Panc1 (cell line): ENCODE measurements around the gene SIRPG. TPM values are rescaled to one million over a fixed set of nuclear protein-coding genes. Genes with fewer than 3 reads are reported as not detected.

Experiments used
- ATAC-seq: fragments of 200-7000 bp; cut with Tn5 transposase; 2 replicates; pipeline ENCODE4 v1.9.1; 2020; ENCODE audit warnings: mild to moderate bottlenecking, moderate library complexity
- BruUV-seq: library from RNA; stranded (reverse); fragments of 400-500 nt; replicated peaks from 2 replicates; lab custom pipeline; 2021; lab: Mats Ljungman, UMichigan
- CTCF ChIA-PET: fragments of 300-600 bp; sonication (Branson Sonifier 250); formaldehyde crosslinking; loops from one replicate; lab custom pipeline; 2022; ENCODE audit warnings: antibody characterized with exemption; lab: Charles Lee
- POLR2A ChIA-PET: fragments of 300-600 bp; sonication (Branson Sonifier 250); formaldehyde crosslinking; loops from one replicate; lab custom pipeline; 2022; ENCODE audit warnings: antibody characterized with exemption; lab: Charles Lee
- DNase-seq: peaks from one replicate; pipeline ENCODE4 v3.0.0-alpha.2; 2010; ENCODE audit warnings: low read depth, low spot score
- H3K27ac ChIP-seq: 2 replicates; pipeline ENCODE4 v1.5.1; 2011; ENCODE audit warnings: mild to moderate bottlenecking, low read length, inconsistent platforms
- H3K27me3 ChIP-seq: fragments of 200-500 bp; sonication (Bioruptor generic); 2 replicates; pipeline ENCODE4 v1.6.0; 2014; ENCODE audit warnings: low read length, inconsistent platforms; ENCODE audit not compliant: control insufficient read depth, insufficient read depth
- H3K36me3 ChIP-seq: fragments of 200-500 bp; sonication (Bioruptor generic); 2 replicates; pipeline ENCODE4 v1.5.1; 2014; ENCODE audit warnings: inconsistent platforms, mild to moderate bottlenecking, low read length, moderate library complexity; ENCODE audit not compliant: control insufficient read depth, insufficient read depth
- H3K4me1 ChIP-seq: 2 replicates; pipeline ENCODE4 v1.5.1; 2011; ENCODE audit warnings: inconsistent platforms, mild to moderate bottlenecking, low read length, moderate library complexity; ENCODE audit not compliant: control insufficient read depth, insufficient read depth
- H3K4me3 ChIP-seq, 2 experiments: 2 replicates each; pipeline ENCODE4 v1.5.1; 2011 to 2012; ENCODE audit warnings: low read depth in 2 of 2, low read length in 2 of 2, mild to moderate bottlenecking in 2 of 2, inconsistent platforms in 1 of 2, moderate library complexity in 1 of 2
- H3K9me3 ChIP-seq: fragments of 200-500 bp; sonication (Bioruptor generic); 2 replicates; pipeline ENCODE4 v1.5.1; 2014; ENCODE audit warnings: low read depth, mild to moderate bottlenecking, inconsistent platforms, low read length, moderate library complexity; ENCODE audit not compliant: control insufficient read depth, insufficient read depth
- POLR2AphosphoS5 ChIP-seq: IDR thresholded peaks from 2 replicates; pipeline ENCODE4 v1.6.1; 2012; ENCODE audit warnings: mild to moderate bottlenecking, low read depth, low read length, moderate library complexity
- SIN3A ChIP-seq: IDR thresholded peaks from 2 replicates; pipeline ENCODE4 v1.6.1; 2012; ENCODE audit warnings: low read depth, mild to moderate bottlenecking, low read length, moderate library complexity, borderline replicate concordance; ENCODE audit not compliant: insufficient read depth
- TCF7L2 ChIP-seq: IDR thresholded peaks from 2 replicates; pipeline ENCODE4 v1.6.1; 2011; ENCODE audit warnings: mild to moderate bottlenecking, low read depth, low read length, inconsistent platforms
- in situ Hi-C: cut with HindIII; loops from 2 replicates; pipeline ENCODE4 v1.10.0; 2016; ENCODE audit warnings: low sequenced_read_pairs, low pct_unique_long_range_greater_than_20kb
- intact Hi-C: fragments of 100-400 bp; cut with micrococcal nuclease; formaldehyde crosslinking; loops from one replicate; pipeline ENCODE4 v1.10.0; 2022; ENCODE audit not compliant: unreplicated experiment
- total RNA-seq: library from RNA; stranded (reverse); gene quantifications from one replicate; pipeline ENCODE4 v1.2.1, GENCODE V29; 2021; ENCODE audit not compliant: unreplicated experiment
- TF ChIP-seq, protein P1 (sequence below): fragments of 450-650 bp; IDR thresholded peaks from 2 replicates; pipeline ENCODE4 v1.5.1; 2017; ENCODE audit warnings: mild to moderate bottlenecking
- TF ChIP-seq, protein P2 (sequence below), 2 experiments: IDR thresholded peaks; 2 replicates each; pipeline ENCODE4 v1.6.1; 2011 to 2012; ENCODE audit warnings: low read depth in 2 of 2, control low read depth in 1 of 2, low read length in 1 of 2, mild to moderate bottlenecking in 1 of 2, moderate library complexity in 1 of 2; ENCODE audit not compliant: insufficient read depth in 1 of 2

The SIRPG gene
- total RNA-seq, 1 experiment from 2014 or later, result not detected

DNA sequence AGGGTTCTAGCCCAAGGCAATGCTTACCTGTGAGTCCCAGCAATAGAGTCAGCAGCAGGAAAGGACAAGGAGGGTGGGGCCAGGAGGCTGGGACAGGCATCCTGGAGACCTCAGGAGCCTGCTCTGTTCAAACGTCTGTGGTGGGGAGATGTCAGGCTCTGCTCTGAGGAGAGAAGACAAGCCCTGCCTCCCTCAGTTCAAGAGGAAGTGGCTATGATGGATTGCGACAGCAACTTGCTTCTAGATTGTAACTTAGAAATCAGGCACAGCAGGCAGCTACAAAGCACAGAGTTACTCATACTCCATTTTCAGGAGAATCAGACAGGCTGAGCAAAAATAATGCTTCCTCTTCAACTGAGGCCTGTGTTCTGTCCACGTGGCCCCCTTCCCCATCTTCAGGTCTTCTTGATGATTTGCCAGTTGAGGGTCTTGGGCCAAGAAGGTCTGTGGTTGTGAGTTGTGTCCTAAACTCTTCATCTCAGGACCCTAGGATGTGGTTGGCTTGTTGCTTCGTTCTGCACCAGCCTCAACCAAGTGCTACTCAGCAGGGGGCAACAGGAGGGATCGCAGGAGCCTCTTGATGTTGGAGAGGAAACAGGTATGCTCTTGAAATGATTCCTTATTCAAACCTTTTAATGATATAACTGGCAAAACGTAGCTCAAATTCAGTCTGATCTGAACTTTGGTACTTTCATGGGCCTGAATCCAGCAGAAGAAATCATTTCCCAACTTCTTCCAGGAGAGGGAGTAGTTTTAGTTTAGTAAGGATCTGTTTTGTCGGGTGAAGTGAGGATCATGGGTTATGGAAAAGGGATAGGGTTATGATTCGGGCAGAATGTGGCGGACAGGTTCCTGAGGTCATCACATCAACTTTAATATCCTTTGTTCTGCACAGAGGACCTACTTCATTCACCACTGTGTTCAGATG, 68.8 kb downstream of the SIRPG start:
- ChIA-PET POLR2A (no interaction called here), CTCF (interaction anchor here (0.6 to 0.7 kb wide), 2 partner anchors 178 to 188 kb away, joined by 3 to 6 read pairs; no protein-coding TSS in a partner anchor)
- Histone ChIP-seq H3K4me3 (no peak overlapping the region), H3K9me3 (no peaks in the 10 kb centered on the region), H3K27ac (no peak overlapping the region), H3K27me3 (no peaks in the 10 kb centered on the region; the same call in 1 of the 2 replicates), H3K36me3 (no peaks in the 10 kb centered on the region), H3K4me1 (no peaks in the 10 kb centered on the region)
- TF ChIP-seq, protein P1, sequence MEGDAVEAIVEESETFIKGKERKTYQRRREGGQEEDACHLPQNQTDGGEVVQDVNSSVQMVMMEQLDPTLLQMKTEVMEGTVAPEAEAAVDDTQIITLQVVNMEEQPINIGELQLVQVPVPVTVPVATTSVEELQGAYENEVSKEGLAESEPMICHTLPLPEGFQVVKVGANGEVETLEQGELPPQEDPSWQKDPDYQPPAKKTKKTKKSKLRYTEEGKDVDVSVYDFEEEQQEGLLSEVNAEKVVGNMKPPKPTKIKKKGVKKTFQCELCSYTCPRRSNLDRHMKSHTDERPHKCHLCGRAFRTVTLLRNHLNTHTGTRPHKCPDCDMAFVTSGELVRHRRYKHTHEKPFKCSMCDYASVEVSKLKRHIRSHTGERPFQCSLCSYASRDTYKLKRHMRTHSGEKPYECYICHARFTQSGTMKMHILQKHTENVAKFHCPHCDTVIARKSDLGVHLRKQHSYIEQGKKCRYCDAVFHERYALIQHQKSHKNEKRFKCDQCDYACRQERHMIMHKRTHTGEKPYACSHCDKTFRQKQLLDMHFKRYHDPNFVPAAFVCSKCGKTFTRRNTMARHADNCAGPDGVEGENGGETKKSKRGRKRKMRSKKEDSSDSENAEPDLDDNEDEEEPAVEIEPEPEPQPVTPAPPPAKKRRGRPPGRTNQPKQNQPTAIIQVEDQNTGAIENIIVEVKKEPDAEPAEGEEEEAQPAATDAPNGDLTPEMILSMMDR, result peak; percentile 46
- TF ChIP-seq TCF7L2, result no peak
- TF ChIP-seq, protein P2, sequence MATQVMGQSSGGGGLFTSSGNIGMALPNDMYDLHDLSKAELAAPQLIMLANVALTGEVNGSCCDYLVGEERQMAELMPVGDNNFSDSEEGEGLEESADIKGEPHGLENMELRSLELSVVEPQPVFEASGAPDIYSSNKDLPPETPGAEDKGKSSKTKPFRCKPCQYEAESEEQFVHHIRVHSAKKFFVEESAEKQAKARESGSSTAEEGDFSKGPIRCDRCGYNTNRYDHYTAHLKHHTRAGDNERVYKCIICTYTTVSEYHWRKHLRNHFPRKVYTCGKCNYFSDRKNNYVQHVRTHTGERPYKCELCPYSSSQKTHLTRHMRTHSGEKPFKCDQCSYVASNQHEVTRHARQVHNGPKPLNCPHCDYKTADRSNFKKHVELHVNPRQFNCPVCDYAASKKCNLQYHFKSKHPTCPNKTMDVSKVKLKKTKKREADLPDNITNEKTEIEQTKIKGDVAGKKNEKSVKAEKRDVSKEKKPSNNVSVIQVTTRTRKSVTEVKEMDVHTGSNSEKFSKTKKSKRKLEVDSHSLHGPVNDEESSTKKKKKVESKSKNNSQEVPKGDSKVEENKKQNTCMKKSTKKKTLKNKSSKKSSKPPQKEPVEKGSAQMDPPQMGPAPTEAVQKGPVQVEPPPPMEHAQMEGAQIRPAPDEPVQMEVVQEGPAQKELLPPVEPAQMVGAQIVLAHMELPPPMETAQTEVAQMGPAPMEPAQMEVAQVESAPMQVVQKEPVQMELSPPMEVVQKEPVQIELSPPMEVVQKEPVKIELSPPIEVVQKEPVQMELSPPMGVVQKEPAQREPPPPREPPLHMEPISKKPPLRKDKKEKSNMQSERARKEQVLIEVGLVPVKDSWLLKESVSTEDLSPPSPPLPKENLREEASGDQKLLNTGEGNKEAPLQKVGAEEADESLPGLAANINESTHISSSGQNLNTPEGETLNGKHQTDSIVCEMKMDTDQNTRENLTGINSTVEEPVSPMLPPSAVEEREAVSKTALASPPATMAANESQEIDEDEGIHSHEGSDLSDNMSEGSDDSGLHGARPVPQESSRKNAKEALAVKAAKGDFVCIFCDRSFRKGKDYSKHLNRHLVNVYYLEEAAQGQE (IDR thresholded peaks at IDR 0.05; ENCODE audit: insufficient read depth in 1 of 2, low read depth in 2 of 2, low read length in 1 of 2), result no peak
- no TSS peak for BruUV-seq
- ATAC-seq, result 0 out of 2 replicates have a peak, but pooled peaks have one; percentile 66
- no peak for DNase-seq
- intact Hi-C loops, result no loop called here
- in situ Hi-C loops, result no loop called here

GRCh38 chr20:1587781-1588532, 69.6 kb downstream of the SIRPG start:
- TF ChIP-seq, protein P2 (IDR thresholded peaks at IDR 0.05; ENCODE audit: insufficient read depth in 1 of 2, low read depth in 2 of 2, low read length in 1 of 2), result no peak
- TF ChIP-seq, protein P1, result no peak
- TF ChIP-seq POLR2AphosphoS5 (no peak), TCF7L2 (no peak), SIN3A (no peak)
- ChIA-PET POLR2A (no interaction called here), CTCF (no interaction called here)
- Histone ChIP-seq H3K4me1 (no peaks in the 10 kb centered on the region), H3K27me3 (no peaks in the 10 kb centered on the region; the same call in 1 of the 2 replicates), H3K27ac (no peak overlapping the region), H3K4me3 (no peak overlapping the region), H3K36me3 (no peaks in the 10 kb centered on the region), H3K9me3 (no peaks in the 10 kb centered on the region)
- intact Hi-C loops (no loop called here), in situ Hi-C loops (no loop called here)
- no TSS peak for BruUV-seq
- no peak for ATAC-seq
- DNase-seq, result no peak
